ENCODE data around the gene CCR9.

The CCR9 gene

GRCh38 chr3:45912435-45912834 lies 26.1 kb downstream of the CCR9 start:
- Histone ChIP-seq H3K9me3 (ENCODE audit: insufficient read depth, low read length) (no peaks in the 10 kb centered on the region), H3K27ac (ENCODE audit: low read depth, low read length) (no peak overlapping the region), H4K20me1 (ENCODE audit: low read depth, low read length) (no peaks in the 10 kb centered on the region), H2AFZ (ENCODE audit: low read depth, low read length, severe bottlenecking) (no peak overlapping the region), H3K9me2 (replicated peaks; ENCODE audit: insufficient read depth, low read length) (no peaks in the 10 kb centered on the region), H3K9ac (ENCODE audit: low read length) (no peak overlapping the region), H3F3A (ENCODE audit: insufficient read depth) (no peaks in the 10 kb centered on the region), H3K27me3 (ENCODE audit: low read length) (no peaks in the 10 kb centered on the region), H3K79me2 (ENCODE audit: insufficient read depth, low read length) (no peaks in the 10 kb centered on the region), H3K36me3 (ENCODE audit: low read length) (no peaks in the 10 kb centered on the region), H3K4me2 (ENCODE audit: low read depth, low read length, poor library complexity, severe bottlenecking) (no peak overlapping the region), H3K4me3 (ENCODE audit: insufficient read depth, low read length, poor library complexity, severe bottlenecking) (no peak overlapping the region)
- TF ChIP-seq CTCF (IDR thresholded peaks at IDR 0.05; ENCODE audit: insufficient read depth, low read length, poor library complexity, severe bottlenecking) = no peak
- no peak for TF ChIP-seq EZH2phosphoT487 (conservative IDR thresholded peaks at IDR 0.05; ENCODE audit: low read length)

- Histone ChIP-seq H4K20me1 (ENCODE audit: low read depth, low read length) (no peaks in the 10 kb centered on the region), H3K36me3 (ENCODE audit: low read length) (no peaks in the 10 kb centered on the region), H2AFZ (ENCODE audit: low read depth, low read length, severe bottlenecking) (no peak overlapping the region), H3F3A (ENCODE audit: insufficient read depth) (no peaks in the 10 kb centered on the region), H3K27me3 (ENCODE audit: low read length) (no peaks in the 10 kb centered on the region), H3K4me3 (ENCODE audit: insufficient read depth, low read length, poor library complexity, severe bottlenecking) (no peak overlapping the region), H3K27ac (ENCODE audit: low read depth, low read length) (no peak overlapping the region), H3K9me3 (ENCODE audit: insufficient read depth, low read length) (no peaks in the 10 kb centered on the region), H3K4me2 (ENCODE audit: low read depth, low read length, poor library complexity, severe bottlenecking) (no peak overlapping the region), H3K79me2 (ENCODE audit: insufficient read depth, low read length) (no peaks in the 10 kb centered on the region), H3K9me2 (replicated peaks; ENCODE audit: insufficient read depth, low read length) (no peaks in the 10 kb centered on the region), H3K9ac (ENCODE audit: low read length) (no peak overlapping the region)
- no peak for TF ChIP-seq CTCF (IDR thresholded peaks at IDR 0.05; ENCODE audit: insufficient read depth, low read length, poor library complexity, severe bottlenecking)
Measured at GRCh38 chr3:45914362-45915058, 28.2 kb downstream of the CCR9 start.

GRCh38 chr3:45915059-45915439 lies 28.7 kb downstream of the CCR9 start:
- no peak overlapping the region for H3K27ac ChIP-seq (ENCODE audit: low read depth, low read length)
- H3K9ac ChIP-seq (ENCODE audit: low read length) = no peak overlapping the region
- H3F3A ChIP-seq (ENCODE audit: insufficient read depth) = no peaks in the 10 kb centered on the region
- H3K9me2 ChIP-seq (replicated peaks; ENCODE audit: insufficient read depth, low read length) = no peaks in the 10 kb centered on the region
- no peak overlapping the region for H3K4me3 ChIP-seq (ENCODE audit: insufficient read depth, low read length, poor library complexity, severe bottlenecking)
- TF ChIP-seq EZH2phosphoT487 (conservative IDR thresholded peaks at IDR 0.05; ENCODE audit: low read length) = no peak
- TF ChIP-seq CTCF (IDR thresholded peaks at IDR 0.05; ENCODE audit: insufficient read depth, low read length, poor library complexity, severe bottlenecking) = no peak
- H3K79me2 ChIP-seq (ENCODE audit: insufficient read depth, low read length) = no peaks in the 10 kb centered on the region
- H3K9me3 ChIP-seq (ENCODE audit: insufficient read depth, low read length) = no peaks in the 10 kb centered on the region
- no peak overlapping the region for H3K4me2 ChIP-seq (ENCODE audit: low read depth, low read length, poor library complexity, severe bottlenecking)
- no peaks in the 10 kb centered on the region for H3K36me3 ChIP-seq (ENCODE audit: low read length)
- H3K27me3 ChIP-seq (ENCODE audit: low read length) = no peaks in the 10 kb centered on the region
- no peaks in the 10 kb centered on the region for H4K20me1 ChIP-seq (ENCODE audit: low read depth, low read length)
- H2AFZ ChIP-seq (ENCODE audit: low read depth, low read length, severe bottlenecking) = no peak overlapping the region
